Daoy (cell line): ENCODE results near the gene CRYBG2. TPM values are rescaled to one million over a fixed set of nuclear protein-coding genes. Genes with fewer than 3 reads are reported as not detected.
"Not testable (repeated sequence)": the region's sequence is repeated elsewhere in the genome, so short reads cannot be mapped to it uniquely, and the experiment has no call there.

Source experiments
- DNase-seq: peaks from one replicate; pipeline ENCODE4 v3.0.0-alpha.2; 2015; ENCODE audit warnings: low read depth
- total RNA-seq: library from RNA; depleted of rRNA; stranded (reverse); fragments of >200 nt; shearing (Covaris generic); gene quantifications from 2 replicates; pipeline ENCODE4 v1.2.3, GENCODE V29; 2014; rRNA removed

CRYBG2 gene, protein sequence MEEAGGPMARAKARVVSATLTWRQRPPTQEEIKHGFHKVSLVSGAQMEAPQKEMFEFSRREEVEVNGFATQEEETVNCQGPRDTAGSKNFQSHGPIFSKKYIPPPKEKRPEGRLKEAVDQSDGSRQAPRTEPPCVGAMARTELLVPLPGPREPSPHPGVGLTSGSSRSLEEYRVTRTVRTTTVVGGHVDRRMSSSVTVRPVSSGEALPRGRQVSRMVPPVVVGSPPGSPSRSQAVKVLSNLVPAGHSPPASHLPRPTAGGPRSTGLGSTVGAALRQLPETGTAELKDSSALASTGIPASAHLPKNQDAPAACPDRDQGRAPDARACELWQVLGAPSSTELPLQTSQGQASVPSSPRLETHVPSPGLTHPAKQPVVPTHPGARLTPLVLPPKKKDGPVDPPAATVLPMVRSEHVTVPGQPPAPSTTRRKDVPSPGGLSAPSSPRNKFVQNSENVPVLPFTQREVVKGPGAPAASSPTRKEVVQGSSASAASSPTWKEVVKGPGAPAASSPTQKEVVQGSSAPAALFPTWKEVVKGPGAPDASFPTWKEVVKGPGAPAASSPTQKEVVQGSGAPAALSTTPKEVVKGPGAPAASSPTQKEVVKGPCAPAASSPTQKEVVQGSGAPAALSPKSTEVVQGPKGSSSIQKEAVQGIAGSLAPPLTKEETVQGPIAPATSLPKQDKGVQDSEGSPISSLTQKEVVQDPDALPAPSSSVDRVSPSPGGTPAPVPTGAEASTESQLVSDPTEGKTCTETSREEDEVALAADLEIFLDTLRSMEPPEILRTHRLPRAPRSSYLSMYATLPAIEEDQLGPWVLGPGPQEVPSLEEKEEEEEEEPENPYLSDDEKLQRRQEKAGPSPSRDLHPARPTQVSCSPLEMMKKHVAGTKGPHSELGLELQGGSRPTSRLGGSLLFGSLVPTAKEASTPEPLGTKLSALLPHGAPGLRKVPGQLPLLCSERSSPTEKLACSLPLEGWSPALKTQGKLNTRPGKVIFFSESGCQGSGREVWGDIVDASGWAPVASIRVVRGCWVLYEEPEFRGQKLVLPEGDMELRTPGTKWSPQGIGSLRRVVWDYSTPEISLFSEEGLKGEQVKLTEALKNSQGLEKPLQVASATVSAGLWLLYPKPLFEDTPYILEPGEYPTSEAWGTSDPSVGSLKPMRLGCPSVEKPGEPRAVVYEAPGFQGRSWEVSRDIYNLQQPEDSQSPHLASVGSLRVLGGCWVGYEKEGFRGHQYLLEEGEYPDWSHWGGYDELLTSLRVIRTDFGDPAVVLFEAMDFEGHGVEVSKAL (N-terminal part only)
- total RNA-seq = 0.34 and 0.51 TPM in 2 replicates

- DNase-seq = no peak
Measured at GRCh38 chr1:26353976-26354820, at the start of gene CRYBG2. TSS of gene CRYBG2 (minus strand) at chr1:26354130. CDS start at chr1:26346657, 7,473 bp downstream.

DNA sequence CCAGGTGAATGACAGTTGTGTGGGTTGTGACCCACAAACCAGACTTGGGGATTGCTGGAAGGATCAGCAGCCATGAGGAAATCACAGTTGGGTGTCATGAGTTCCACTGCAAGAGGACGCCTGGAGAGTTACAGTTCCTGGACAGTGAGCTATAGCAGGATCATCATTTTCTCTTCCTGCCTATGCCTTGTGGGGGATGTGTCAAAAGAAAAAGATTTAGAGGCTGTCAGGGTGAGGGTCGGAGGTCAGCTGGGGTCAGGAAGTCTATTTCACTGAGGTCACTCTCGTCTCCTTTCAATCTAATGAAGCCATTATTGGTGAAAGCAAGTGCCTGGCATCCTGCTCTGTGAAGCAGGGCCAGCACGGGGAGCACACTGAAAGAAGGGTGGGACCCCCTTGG lies 49.7 kb upstream of the CRYBG2 start:
- DNase-seq = no peak

DNA sequence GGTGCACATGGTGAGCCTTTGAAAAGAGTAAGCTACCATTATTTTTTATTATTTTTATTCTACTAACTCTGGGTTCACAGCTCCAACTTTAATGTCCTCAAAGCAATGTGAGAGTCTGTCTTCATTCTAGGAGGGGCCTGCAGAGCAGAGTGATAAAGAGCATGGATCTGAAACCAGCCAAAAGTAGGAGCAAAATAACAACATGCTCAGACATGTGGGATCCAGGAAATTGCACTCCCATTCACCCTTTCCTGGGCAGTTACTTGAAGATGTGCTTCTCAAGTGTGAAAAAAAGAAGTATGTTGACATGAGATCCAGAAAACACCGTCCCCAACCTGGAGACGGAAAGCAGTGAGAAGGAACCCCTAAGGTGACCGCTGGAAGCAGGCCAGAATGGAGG lies 48.0 kb upstream of the CRYBG2 start:
- no peak for DNase-seq

DNA sequence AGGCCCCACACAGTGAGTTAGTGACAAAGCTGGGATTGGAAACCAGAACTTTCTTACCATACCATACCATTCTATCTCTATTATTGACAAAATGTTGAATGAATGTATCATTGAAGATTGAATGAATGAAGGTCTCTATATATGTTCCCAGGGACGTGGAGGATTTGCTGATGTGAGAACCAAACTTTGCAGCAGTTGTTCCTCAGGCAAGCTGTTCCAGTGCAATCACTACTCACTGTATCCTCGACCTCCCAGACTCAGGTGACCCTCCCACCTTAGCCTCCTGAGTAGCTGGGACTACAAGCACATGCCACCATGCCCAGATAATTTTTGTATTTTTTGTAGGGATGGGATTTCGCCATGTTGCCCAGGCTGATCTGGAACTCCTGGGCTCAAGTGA lies 45.1 kb upstream of the CRYBG2 start:
- no peak for DNase-seq

GRCh38 chr1:26395754-26396153 lies 41.8 kb upstream of the CRYBG2 start:
- no peak for DNase-seq

- peak; percentile 73 for DNase-seq
Measured at GRCh38 chr1:26391450-26391849, 37.5 kb upstream of the CRYBG2 start.

- DNase-seq = no peak
Measured at GRCh38 chr1:26389604-26390247, 35.8 kb upstream of the CRYBG2 start.

GRCh38 chr1:26388791-26389445 lies 35.0 kb upstream of the CRYBG2 start:
- no peak for DNase-seq

- peak; percentile 93 for DNase-seq
Measured at GRCh38 chr1:26387447-26387846, 33.5 kb upstream of the CRYBG2 start.

- DNase-seq = not testable (repeated sequence)
Measured at GRCh38 chr1:26385063-26385462, 31.1 kb upstream of the CRYBG2 start.

GRCh38 chr1:26384076-26384475 lies 30.1 kb upstream of the CRYBG2 start:
- no peak for DNase-seq

DNA sequence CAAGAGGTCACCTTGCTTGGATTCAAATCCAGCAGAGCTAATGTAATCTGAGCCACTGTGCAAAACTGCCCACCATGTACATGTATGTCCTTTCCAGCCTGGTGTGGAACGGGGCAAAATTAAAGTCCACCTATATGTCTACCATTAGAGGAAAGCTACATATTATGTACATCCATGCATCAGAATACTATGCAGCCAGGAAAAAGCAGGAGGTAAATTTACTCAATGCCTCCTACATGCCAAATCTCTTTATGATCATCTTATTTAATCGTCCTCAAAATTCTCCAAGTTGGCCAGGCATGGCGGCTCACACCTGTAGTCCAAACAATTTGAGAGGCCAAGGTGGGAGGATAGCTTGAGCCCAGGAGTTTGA lies 24.9 kb upstream of the CRYBG2 start:
- no peak for DNase-seq

DNA sequence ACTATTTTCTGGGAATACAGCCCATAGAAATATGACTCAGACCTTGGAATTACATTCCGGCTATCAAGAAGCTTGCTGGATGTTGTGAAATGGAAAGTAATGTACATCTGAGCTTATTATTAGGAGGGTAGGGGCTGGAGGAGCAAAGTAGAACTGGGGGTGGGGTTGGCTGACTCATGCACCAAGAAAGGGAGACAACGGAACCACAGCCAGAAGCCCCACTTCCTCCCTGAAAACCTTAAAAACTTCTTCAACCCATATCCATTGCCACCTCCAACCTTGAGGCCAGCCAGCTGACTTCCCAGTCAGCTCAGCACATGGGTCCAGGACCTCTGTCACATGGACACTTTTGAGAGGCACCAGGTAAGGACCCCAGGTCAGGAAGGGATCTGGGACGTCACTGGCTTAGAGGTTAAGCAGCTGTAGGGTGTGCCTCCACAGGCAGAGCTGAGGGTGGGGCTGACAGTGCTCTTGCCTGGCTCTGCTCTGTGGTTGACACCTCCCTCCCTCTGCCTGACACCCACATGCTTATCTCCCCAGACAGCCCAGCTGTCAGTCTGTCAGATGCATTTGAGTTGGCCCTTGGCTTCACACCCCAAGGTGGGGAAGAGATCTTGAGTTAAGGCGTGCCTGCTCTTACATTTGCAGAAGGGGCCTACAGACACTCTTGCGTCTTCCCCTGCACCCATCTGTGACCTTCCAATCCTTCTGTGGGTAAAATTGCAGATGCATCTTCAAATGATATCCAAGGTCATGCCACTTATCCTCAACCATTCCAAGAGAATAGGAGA lies 24.4 kb upstream of the CRYBG2 start:
- peak; percentile 91 for DNase-seq

DNA sequence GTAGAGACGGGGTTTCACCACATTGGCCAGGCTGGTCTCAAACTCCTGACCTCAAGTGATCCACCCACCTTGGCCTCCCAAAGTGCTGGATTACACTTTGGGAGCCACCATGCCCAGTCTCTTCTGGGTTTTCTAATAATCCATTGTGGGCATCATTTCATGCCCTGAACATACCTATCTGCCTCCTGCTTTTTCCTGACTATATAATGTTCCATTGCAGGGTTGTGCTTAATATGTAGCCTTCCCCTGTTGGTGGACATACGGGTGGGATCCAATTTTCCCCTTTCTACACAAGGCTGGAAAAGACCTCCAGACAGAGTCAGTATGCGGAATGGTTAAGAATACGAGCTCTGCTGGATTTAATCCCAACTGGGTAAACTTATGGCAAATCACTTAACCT lies 22.1 kb upstream of the CRYBG2 start:
- no peak for DNase-seq

DNA sequence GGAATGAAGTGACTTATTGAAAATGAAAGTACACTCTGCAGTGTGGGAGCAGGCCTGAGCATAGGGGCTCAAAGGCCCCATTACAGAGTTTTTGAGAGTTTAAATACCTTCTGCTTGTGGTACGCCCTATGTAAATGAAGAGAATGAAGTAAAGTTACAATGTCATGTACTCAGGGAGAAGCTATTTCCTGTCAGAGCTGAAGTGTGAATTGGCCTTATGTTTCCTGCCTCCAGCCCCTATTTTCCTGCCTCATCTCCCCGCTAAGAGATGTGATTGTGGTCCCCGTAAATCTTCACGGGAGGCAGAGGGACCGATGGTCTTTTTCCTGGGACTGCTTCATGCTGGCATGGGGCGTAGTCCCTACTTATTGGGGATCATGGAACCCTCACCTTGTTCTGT lies 21.2 kb upstream of the CRYBG2 start:
- DNase-seq = no peak

DNA sequence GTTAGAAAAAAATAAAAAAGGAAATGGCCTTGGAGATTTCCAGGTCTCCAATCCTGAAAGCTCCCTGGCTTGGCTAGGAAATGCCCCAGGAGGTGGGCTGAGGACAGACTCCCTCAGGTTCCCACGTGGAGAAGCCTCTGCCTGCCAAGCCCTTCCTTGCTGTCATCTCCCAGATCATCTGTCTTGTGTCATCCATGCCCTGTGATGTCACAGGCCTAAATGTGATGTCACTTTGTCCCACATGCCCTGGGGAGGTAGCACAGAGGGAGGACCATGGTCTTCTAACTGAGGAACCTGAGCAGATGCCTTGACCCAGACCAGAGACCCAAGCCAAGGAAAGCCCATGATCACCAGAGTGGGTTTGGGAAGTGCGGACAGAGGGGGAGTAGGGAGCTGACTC lies 20.4 kb upstream of the CRYBG2 start:
- DNase-seq = not testable (repeated sequence)

GRCh38 chr1:26373789-26374188 lies 19.9 kb upstream of the CRYBG2 start:
- no peak for DNase-seq

- no peak for DNase-seq
Measured at GRCh38 chr1:26373281-26373680, 19.4 kb upstream of the CRYBG2 start.

DNA sequence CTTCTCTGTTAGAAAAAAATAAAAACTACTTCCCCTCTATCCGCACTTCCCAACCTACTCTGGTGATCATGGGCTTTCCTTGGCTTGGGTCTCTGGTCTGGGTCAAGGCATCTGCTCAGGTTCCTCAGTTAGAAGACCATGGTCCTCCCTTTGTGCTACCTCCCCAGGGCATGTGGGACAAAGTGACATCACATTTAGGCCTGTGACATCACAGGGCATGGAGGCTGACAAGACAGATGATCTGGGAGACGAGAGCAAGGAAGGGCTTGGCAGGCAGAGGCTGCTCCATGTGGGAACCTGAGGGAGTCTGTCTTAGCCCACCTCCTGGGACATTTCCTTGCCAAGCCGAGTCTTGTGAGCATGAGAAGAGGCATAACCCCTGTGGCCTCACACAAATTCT lies 18.7 kb upstream of the CRYBG2 start, which contains the start of gene ZNF683:
ZNF683 (minus strand) TSS at position 140 of the 400 bp plus-strand sequence. CDS start 4,179 bp downstream, outside the sequence.
- not testable (repeated sequence) for DNase-seq
